GM23248 (cell line): ENCODE measurements around the gene MBNL3. TPM values are rescaled to one million over a fixed set of nuclear protein-coding genes. Genes with fewer than 3 reads are reported as not detected.

ENCODE experiments used
- DNase-seq: peaks from one replicate; pipeline ENCODE4 v3.0.0-alpha.2; 2015
- H2AFZ ChIP-seq: fragments of 200-600 bp; sonication (generic); 2 replicates; pipeline ENCODE4 v1.6.1; 2016; ENCODE audit warnings: antibody characterized with exemption
- H3F3A ChIP-seq: fragments of 200-600 bp; sonication (generic); 2 replicates; pipeline ENCODE4 v1.6.1; 2016; ENCODE audit warnings: mild to moderate bottlenecking, antibody characterized with exemption, mixed run types; ENCODE audit not compliant: insufficient read depth
- H3K27ac ChIP-seq: fragments of 200-600 bp; sonication (generic); 2 replicates; pipeline ENCODE4 v1.5.1; 2016; ENCODE audit warnings: mild to moderate bottlenecking
- H3K27me3 ChIP-seq: fragments of 200-600 bp; sonication (generic); replicated peaks from 2 replicates; pipeline ENCODE4 v1.6.1; 2016; ENCODE audit warnings: mild to moderate bottlenecking; ENCODE audit not compliant: insufficient read depth
- H3K36me3 ChIP-seq: fragments of 200-600 bp; sonication (generic); 2 replicates; pipeline ENCODE4 v1.6.1; 2016; ENCODE audit warnings: low read depth, mild to moderate bottlenecking
- H3K4me1 ChIP-seq: fragments of 200-600 bp; sonication (generic); 2 replicates; pipeline ENCODE4 v1.6.1; 2016; ENCODE audit warnings: mild to moderate bottlenecking; ENCODE audit not compliant: insufficient read depth
- H3K4me2 ChIP-seq: fragments of 200-600 bp; sonication (generic); one replicate; pipeline ENCODE4 v1.6.1; 2016; ENCODE audit warnings: mild to moderate bottlenecking; ENCODE audit not compliant: unreplicated experiment
- H3K4me3 ChIP-seq: fragments of 200-600 bp; sonication (generic); 2 replicates; pipeline ENCODE4 v1.5.1; 2016; ENCODE audit warnings: mild to moderate bottlenecking
- H3K79me2 ChIP-seq: fragments of 200-600 bp; sonication (generic); 2 replicates; pipeline ENCODE4 v1.6.1; 2016; ENCODE audit warnings: mild to moderate bottlenecking; ENCODE audit not compliant: insufficient read depth
- H3K9ac ChIP-seq: fragments of 200-600 bp; sonication (generic); 2 replicates; pipeline ENCODE4 v1.6.1; 2016; ENCODE audit warnings: mild to moderate bottlenecking
- H3K9me2 ChIP-seq: fragments of 200-600 bp; sonication (generic); 2 replicates; pipeline ENCODE4 v1.6.1; 2016; ENCODE audit warnings: mixed run types, mild to moderate bottlenecking, moderate library complexity; ENCODE audit not compliant: insufficient read depth
- H3K9me3 ChIP-seq: fragments of 200-600 bp; sonication (generic); one replicate; pipeline ENCODE4 v1.6.1; 2017; ENCODE audit warnings: low read depth
- H4K20me1 ChIP-seq: fragments of 200-600 bp; sonication (generic); 2 replicates; pipeline ENCODE4 v1.6.0; 2016; ENCODE audit not compliant: insufficient read depth
- EZH2 ChIP-seq: fragments of 200-600 bp; sonication (generic); IDR thresholded peaks from 2 replicates; pipeline ENCODE4 v1.6.1; 2018; ENCODE audit warnings: antibody characterized with exemption, mild to moderate bottlenecking; ENCODE audit not compliant: insufficient read depth, poor library complexity, severe bottlenecking
- EZH2phosphoT487 ChIP-seq: fragments of 200-600 bp; sonication (generic); IDR thresholded peaks from 2 replicates; pipeline ENCODE4 v1.6.1; 2018; ENCODE audit warnings: antibody characterized with exemption, moderate library complexity, mild to moderate bottlenecking, low read depth; ENCODE audit not compliant: insufficient read depth
- WGBS, 2 experiments: methylation state at CpG; one replicate each; pipeline ENCODE4 v1.1.6; 2015 to 2017; ENCODE audit warnings: low lambda C conversion rate in 2 of 2, low coverage in 1 of 2; ENCODE audit errors: missing lambda C conversion rate in 2 of 2; 5-methylcytosine and 5-hydroxymethylcytosine counted together
- in situ Hi-C: fragments of 300-500 bp; cut with MboI; formaldehyde crosslinking; loops from 2 replicates; pipeline ENCODE4 v1.15.0; 2020
- polyA plus RNA-seq: library from polyadenylated mRNA; unstranded; fragments of >200 nt; fragmentation: Nextera tagmentation; extraction: Ambion mirVana; gene quantifications from 2 replicates; pipeline ENCODE4 v1.2.1, GENCODE V29; 2016
- total RNA-seq: library from RNA; depleted of rRNA; stranded (reverse); fragments of >200 nt; shearing (Covaris generic); gene quantifications from 2 replicates; pipeline ENCODE4 v1.2.3, GENCODE V29; 2014

Gene MBNL3
- total and polyA plus RNA-seq, 2 experiments from 2014 or later: 0.88 to 2.4 TPM

- Histone ChIP-seq H3K4me1 (no peaks in the 10 kb centered on the region), H2AFZ (no peak overlapping the region), H3K4me2 (no peak overlapping the region), H3K36me3 (no peaks in the 10 kb centered on the region), H4K20me1 (no peaks in the 10 kb centered on the region), H3K9me2 (no peaks in the 10 kb centered on the region), H3K27ac (no peak overlapping the region), H3K9me3 (no peaks in the 10 kb centered on the region), H3K79me2 (no peaks in the 10 kb centered on the region), H3K27me3 (no peaks in the 10 kb centered on the region), H3F3A (no peaks in the 10 kb centered on the region), H3K4me3 (no peak overlapping the region), H3K9ac (no peak overlapping the region)
- no peak for DNase-seq
- TF ChIP-seq EZH2: no peak
- TF ChIP-seq EZH2phosphoT487: no peak
- WGBS, 2 experiments: 73% methylated on average over 3 of the region's 3 CpGs
- in situ Hi-C loops: no loop called here
Observed at GRCh38 chrX:132373610-132374009, 115.2 kb downstream of the MBNL3 start.

- no peak for TF ChIP-seq EZH2
- TF ChIP-seq EZH2phosphoT487: no peak
- DNase-seq: no peak
- Histone ChIP-seq H3K4me2 (no peak overlapping the region), H3K9me2 (no peaks in the 10 kb centered on the region), H3K9ac (no peak overlapping the region), H3K79me2 (no peaks in the 10 kb centered on the region), H3K4me3 (no peak overlapping the region), H3K4me1 (no peaks in the 10 kb centered on the region), H4K20me1 (no peaks in the 10 kb centered on the region), H2AFZ (no peak overlapping the region), H3K36me3 (no peaks in the 10 kb centered on the region), H3K27ac (no peak overlapping the region), H3K27me3 (no peaks in the 10 kb centered on the region), H3F3A (no peaks in the 10 kb centered on the region), H3K9me3 (no peaks in the 10 kb centered on the region)
- in situ Hi-C loops: no loop called here
- WGBS, 2 experiments: 54 to 56% methylated on average over 2 of the region's 2 CpGs
Observed at GRCh38 chrX:132369617-132370326, 119.1 kb downstream of the MBNL3 start.

GRCh38 chrX:132367984-132368383 lies 120.9 kb downstream of the MBNL3 start:
- no peak overlapping the region for H3K9ac ChIP-seq
- H3K27me3 ChIP-seq: no peaks in the 10 kb centered on the region
- no peak overlapping the region for H2AFZ ChIP-seq
- in situ Hi-C loops: no loop called here
- DNase-seq: no peak
- no peaks in the 10 kb centered on the region for H3K4me1 ChIP-seq
- no peaks in the 10 kb centered on the region for H3K9me3 ChIP-seq
- no peak overlapping the region for H3K4me3 ChIP-seq
- H3K9me2 ChIP-seq: no peaks in the 10 kb centered on the region
- H3K36me3 ChIP-seq: no peaks in the 10 kb centered on the region
- H4K20me1 ChIP-seq: no peaks in the 10 kb centered on the region
- no peak overlapping the region for H3K27ac ChIP-seq
- H3K4me2 ChIP-seq: no peak overlapping the region
- H3K79me2 ChIP-seq: no peaks in the 10 kb centered on the region
- no peaks in the 10 kb centered on the region for H3F3A ChIP-seq
- no peak for TF ChIP-seq EZH2phosphoT487

- H3K79me2 ChIP-seq: no peaks in the 10 kb centered on the region
- H3K9me3 ChIP-seq: no peaks in the 10 kb centered on the region
- TF ChIP-seq EZH2phosphoT487 (no peak), EZH2 (no peak)
- no peaks in the 10 kb centered on the region for H3K4me1 ChIP-seq
- WGBS, 2 experiments: 92 to 100% methylated on average over 1 of the region's 1 CpG
- H3K36me3 ChIP-seq: no peaks in the 10 kb centered on the region
- no peak for DNase-seq
- H3K27ac ChIP-seq: no peak overlapping the region
- H3F3A ChIP-seq: no peaks in the 10 kb centered on the region
- no peaks in the 10 kb centered on the region for H3K27me3 ChIP-seq
- no peaks in the 10 kb centered on the region for H4K20me1 ChIP-seq
- no peaks in the 10 kb centered on the region for H3K9me2 ChIP-seq
- in situ Hi-C loops: no loop called here
- no peak overlapping the region for H2AFZ ChIP-seq
- no peak overlapping the region for H3K9ac ChIP-seq
- no peak overlapping the region for H3K4me2 ChIP-seq
- H3K4me3 ChIP-seq: no peak overlapping the region
Observed at GRCh38 chrX:132367314-132367713, 121.5 kb downstream of the MBNL3 start.

- H3F3A ChIP-seq: no peaks in the 10 kb centered on the region
- H3K4me3 ChIP-seq: no peak overlapping the region
- no peaks in the 10 kb centered on the region for H3K4me1 ChIP-seq
- TF ChIP-seq EZH2phosphoT487: no peak
- H3K36me3 ChIP-seq: no peaks in the 10 kb centered on the region
- no peak overlapping the region for H3K9ac ChIP-seq
- no peaks in the 10 kb centered on the region for H3K79me2 ChIP-seq
- H3K27ac ChIP-seq: no peak overlapping the region
- H3K9me2 ChIP-seq: no peaks in the 10 kb centered on the region
- DNase-seq: no peak
- H3K27me3 ChIP-seq: no peaks in the 10 kb centered on the region
- in situ Hi-C loops: no loop called here
- no peaks in the 10 kb centered on the region for H4K20me1 ChIP-seq
- no peaks in the 10 kb centered on the region for H3K9me3 ChIP-seq
- no peak overlapping the region for H2AFZ ChIP-seq
- no peak overlapping the region for H3K4me2 ChIP-seq
Observed at GRCh38 chrX:132365490-132365889, 123.3 kb downstream of the MBNL3 start.
